CD14-positive monocyte (primary cell): ENCODE measurements around the gene TMEM175. TPM values are rescaled to one million over a fixed set of nuclear protein-coding genes. Genes with fewer than 3 reads are reported as not detected.
A peak's percentile ranks its signal among the peaks of the same experiment; 100 is the strongest.

Experiments used
- DNase-seq, 3 donors: peaks; one replicate each; pipeline ENCODE4 v3.0.0-alpha.2; 2011 to 2022
- H2AFZ ChIP-seq: 2 replicates; pipeline ENCODE4 v1.6.0; 2012; ENCODE audit warnings: mild to moderate bottlenecking, low read depth, low read length, inconsistent platforms; ENCODE audit not compliant: insufficient read depth, poor library complexity, severe bottlenecking
- H3K27ac ChIP-seq, 2 donors: 1 replicate in 1 of 2; 2 replicates in 1 of 2; pipeline ENCODE4 v1.5.1; 2012 to 2013; ENCODE audit warnings: low read length in 2 of 2, control low read depth in 1 of 2, inconsistent platforms in 1 of 2, low read depth in 1 of 2, mild to moderate bottlenecking in 1 of 2
- H3K27me3 ChIP-seq, 2 donors: one replicate each; pipeline versions ENCODE4 v1.6.0 to v1.6.1; 2011 to 2013; ENCODE audit warnings: low read length in 2 of 2; ENCODE audit not compliant: control insufficient read depth in 2 of 2, insufficient read depth in 2 of 2
- H3K36me3 ChIP-seq, 2 donors: replicated peaks in 1 of 2; 1 replicate in 1 of 2; 2 replicates in 1 of 2; pipeline versions ENCODE4 v1.5.1 to v1.6.1; 2012 to 2013; ENCODE audit warnings: low read length in 2 of 2, control low read depth in 1 of 2, inconsistent platforms in 1 of 2, mild to moderate bottlenecking in 1 of 2; ENCODE audit not compliant: insufficient read depth in 2 of 2, control insufficient read depth in 1 of 2
- H3K4me1 ChIP-seq, 2 donors: 1 replicate in 1 of 2; 2 replicates in 1 of 2; pipeline versions ENCODE4 v1.5.1 to v1.6.1; 2012 to 2013; ENCODE audit warnings: low read length in 2 of 2, control low read depth in 1 of 2, inconsistent platforms in 1 of 2, mild to moderate bottlenecking in 1 of 2, moderate library complexity in 1 of 2; ENCODE audit not compliant: insufficient read depth in 2 of 2, control insufficient read depth in 1 of 2
- H3K4me2 ChIP-seq: replicated peaks from 2 replicates; pipeline ENCODE3; 2012; ENCODE audit warnings: low read length, moderate library complexity, mild to moderate bottlenecking; ENCODE audit not compliant: poor library complexity, severe bottlenecking; ENCODE audit errors: extremely low read depth
- H3K4me3 ChIP-seq, 3 experiments: fragments of 200-600 bp in 1 of 3; sonication (generic) in 1 of 3; replicated peaks in 1 of 3; 1 replicate in 2 of 3; 2 replicates in 1 of 3; pipeline ENCODE4 v1.5.1; 2011 to 2013; ENCODE audit warnings: low read length in 3 of 3, mild to moderate bottlenecking in 3 of 3, control low read depth in 2 of 3, low read depth in 2 of 3, inconsistent platforms in 1 of 3, moderate library complexity in 1 of 3
- H3K79me2 ChIP-seq: 2 replicates; pipeline ENCODE4 v1.6.0; 2012; ENCODE audit warnings: mild to moderate bottlenecking, control low read depth, inconsistent platforms, low read length, moderate library complexity; ENCODE audit not compliant: insufficient read depth
- H3K9ac ChIP-seq: 2 replicates; pipeline ENCODE4 v1.6.0; 2017; ENCODE audit warnings: low read length, mild to moderate bottlenecking; ENCODE audit not compliant: insufficient read depth, poor library complexity, severe bottlenecking
- H3K9me3 ChIP-seq, 2 donors: replicated peaks in 1 of 2; 1 replicate in 1 of 2; 2 replicates in 1 of 2; pipeline versions ENCODE4 v1.5.1 to v1.6.1; 2012 to 2013; ENCODE audit warnings: low read length in 2 of 2, control low read depth in 1 of 2; ENCODE audit not compliant: control insufficient read depth in 1 of 2, insufficient read depth in 1 of 2
- H4K20me1 ChIP-seq: 2 replicates; pipeline ENCODE4 v1.6.0; 2012; ENCODE audit warnings: mild to moderate bottlenecking, low read length, control low read depth, moderate library complexity; ENCODE audit not compliant: insufficient read depth
- H3K27ac Mint-ChIP-seq, 7 donors: one replicate each; pipeline ENCODE4 v1.8.0; 2020; ENCODE audit warnings: mild to moderate bottlenecking in 7 of 7, mixed read lengths in 7 of 7, moderate library complexity in 6 of 7, inconsistent platforms in 2 of 7
- H3K27me3 Mint-ChIP-seq, 3 donors: one replicate each; pipeline ENCODE4 v1.8.0; 2021 to 2022; ENCODE audit warnings: low read depth in 3 of 3, mild to moderate bottlenecking in 3 of 3, mixed read lengths in 3 of 3, moderate library complexity in 3 of 3, inconsistent platforms in 1 of 3
- H3K36me3 Mint-ChIP-seq, 2 donors: one replicate each; pipeline ENCODE4 v1.8.0; 2020; ENCODE audit warnings: mixed read lengths in 2 of 2, inconsistent platforms in 1 of 2, mild to moderate bottlenecking in 1 of 2
- H3K4me1 Mint-ChIP-seq: one replicate; pipeline ENCODE4 v1.8.0; 2020; ENCODE audit warnings: mild to moderate bottlenecking, mixed read lengths
- H3K4me3 Mint-ChIP-seq, 2 donors: one replicate each; pipeline ENCODE4 v1.8.0; 2020; ENCODE audit warnings: mild to moderate bottlenecking in 2 of 2, mixed read lengths in 2 of 2, moderate library complexity in 1 of 2
- H3K9me3 Mint-ChIP-seq, 7 donors: one replicate each; pipeline ENCODE4 v1.8.0; 2020 to 2022; ENCODE audit warnings: mixed read lengths in 7 of 7, mild to moderate bottlenecking in 6 of 7, moderate library complexity in 6 of 7, inconsistent platforms in 2 of 7
- CTCF ChIP-seq: fragments of 200-600 bp; IDR thresholded peaks from one replicate; pipeline ENCODE4 v1.8.0; 2022; ENCODE audit warnings: antibody characterized with exemption, mild to moderate bottlenecking
- WGBS: methylation state at CpG from one replicate; pipeline ENCODE4 v1.1.5; 2013; ENCODE audit warnings: missing lambda C conversion rate; ENCODE audit not compliant: insufficient coverage; 5-methylcytosine and 5-hydroxymethylcytosine counted together
- intact Hi-C, 2 donors: fragments of 100-400 bp; cut with micrococcal nuclease; formaldehyde crosslinking; loops; one replicate each; pipeline versions ENCODE4 v1.15.0 to v1.15.1; 2023
- polyA plus RNA-seq, 3 donors: library from polyadenylated mRNA; depleted of rRNA in 1 of 3; unstranded in 2 of 3; stranded (reverse) in 1 of 3; fragments of 300-500 nt in 2 of 3; fragments of >200 nt in 1 of 3; fragmentation: Illumina TruSeq in 2 of 3; gene quantifications; 1 replicate in 2 of 3; 2 replicates in 1 of 3; pipeline ENCODE4 v1.2.3, GENCODE V29; 2012 to 2021

Gene TMEM175
- polyA plus RNA-seq, 3 donors: 18.9 to 216 (median 20.7) TPM

GRCh38 chr4:978957-979701 lies 46.9 kb downstream of the TMEM175 start:
- Mint-ChIP-seq H3K27me3 (peaks cover 2 to 14% (median 3%) of the 10 kb centered on the region in 3 donors), H3K27ac (peak overlapping the region; percentile 72 to 92 (median 90)), H3K9me3 (peaks cover 0 to 7% (median 4%) of the 10 kb centered on the region in 7 donors), H3K4me3 (peak overlapping the region; percentile 53 to 73), H3K4me1 (peaks cover 18% of the 10 kb centered on the region), H3K36me3 (no peaks in the 10 kb centered on the region)
- H3K27me3 ChIP-seq: no peaks in the 10 kb centered on the region
- H3K4me3 ChIP-seq: peak overlapping the region in 1 of 3 experiments; percentile 59
- no peaks in the 10 kb centered on the region for H3K36me3 ChIP-seq
- no peaks in the 10 kb centered on the region for H4K20me1 ChIP-seq
- 9% methylated on average over 15 of the region's 20 CpGs for WGBS
- H3K4me2 ChIP-seq: peak overlapping the region; percentile 70
- no peaks in the 10 kb centered on the region for H3K9me3 ChIP-seq
- H2AFZ ChIP-seq: peak overlapping the region; percentile 66
- peak; percentile 72 to 90 (median 87) for DNase-seq
- peak overlapping the region; percentile 69 to 75 for H3K27ac ChIP-seq
- H3K4me1 ChIP-seq: peaks cover 28% of the 10 kb centered on the region in 2 donors
- H3K9ac ChIP-seq: peak overlapping the region; percentile 31
- H3K79me2 ChIP-seq: no peaks in the 10 kb centered on the region
- no peak for TF ChIP-seq CTCF
- intact Hi-C loops: loop anchor here in 1 of 2 donors (10.0 kb wide), 1 partner anchor 194 kb away; no protein-coding TSS in a partner anchor

- no peaks in the 10 kb centered on the region for H3K36me3 Mint-ChIP-seq
- intact Hi-C loops: no loop called here
Observed at GRCh38 chr4:982291-982690, 50.0 kb downstream of the TMEM175 start.

More at GRCh38 chr4:982291-982690, 50.0 kb downstream of the TMEM175 start:
- Histone ChIP-seq H4K20me1 (no peaks in the 10 kb centered on the region), H3K9me3 (no peaks in the 10 kb centered on the region), H3K9ac (no peak overlapping the region), H3K27me3 (no peaks in the 10 kb centered on the region), H3K4me3 (no peak overlapping the region), H3K79me2 (no peaks in the 10 kb centered on the region), H3K4me2 (no peak overlapping the region), H3K4me1 (peaks cover 44 to 50% of the 10 kb centered on the region in 2 donors), H3K36me3 (no peaks in the 10 kb centered on the region), H2AFZ (no peak overlapping the region), H3K27ac (no peak overlapping the region)
- Mint-ChIP-seq H3K27me3 (peaks cover 1 to 2% (median 2%) of the 10 kb centered on the region in 3 donors), H3K4me3 (no peak overlapping the region), H3K4me1 (peaks cover 33% of the 10 kb centered on the region), H3K9me3 (peaks cover 0 to 1% (median 0%) of the 10 kb centered on the region in 7 donors), H3K27ac (no peak overlapping the region)
- DNase-seq: no peak
- WGBS: 93% methylated on average over 17 of the region's 17 CpGs
- TF ChIP-seq CTCF: no peak
